OCI-LY1 (cell line): ENCODE data around the gene TNS1.

Source experiments
- H2AFZ ChIP-seq: fragments of 200-600 bp; sonication (generic), shearing (Covaris generic); 2 replicates; pipeline ENCODE4 v1.6.0; 2014; ENCODE audit warnings: antibody characterized with exemption, mild to moderate bottlenecking, low read length
- H3F3A ChIP-seq: fragments of 200-600 bp; sonication (generic), shearing (Covaris generic); 2 replicates; pipeline ENCODE4 v1.6.0; 2014; ENCODE audit warnings: mild to moderate bottlenecking, antibody characterized with exemption, low read length, moderate library complexity; ENCODE audit not compliant: insufficient read depth
- H3K27ac ChIP-seq: fragments of 200-600 bp; sonication (generic); 2 replicates; pipeline ENCODE4 v1.5.1; 2014; ENCODE audit warnings: low read length, mixed run types, mild to moderate bottlenecking, low read depth; ENCODE audit not compliant: poor library complexity, severe bottlenecking
- H3K27me3 ChIP-seq: fragments of 200-600 bp; sonication (generic); 2 replicates; pipeline ENCODE4 v1.6.0; 2014; ENCODE audit warnings: antibody characterized with exemption, mild to moderate bottlenecking, low read length, moderate library complexity; ENCODE audit not compliant: insufficient read depth
- H3K36me3 ChIP-seq: fragments of 200-600 bp; sonication (generic); 2 replicates; pipeline ENCODE4 v1.6.1; 2014; ENCODE audit warnings: mild to moderate bottlenecking, antibody characterized with exemption, low read length, moderate library complexity, mixed read lengths; ENCODE audit not compliant: insufficient read depth
- H3K4me1 ChIP-seq: fragments of 200-600 bp; sonication (generic); 2 replicates; pipeline ENCODE4 v1.5.1; 2014; ENCODE audit warnings: mild to moderate bottlenecking, low read length, moderate library complexity; ENCODE audit not compliant: insufficient read depth, severe bottlenecking
- H3K4me2 ChIP-seq: fragments of 200-600 bp; sonication (generic), shearing (Covaris generic); 2 replicates; pipeline ENCODE4 v1.6.1; 2014; ENCODE audit warnings: low read length
- H3K4me3 ChIP-seq: fragments of 200-600 bp; sonication (generic); 2 replicates; pipeline ENCODE4 v1.5.1; 2014; ENCODE audit warnings: low read length, low read depth, mild to moderate bottlenecking, mixed read lengths; ENCODE audit not compliant: poor library complexity, severe bottlenecking
- H3K79me2 ChIP-seq: fragments of 200-600 bp; shearing (Covaris generic); 2 replicates; pipeline ENCODE4 v1.6.1; 2016; ENCODE audit warnings: mixed run types, low read length, mixed read lengths; ENCODE audit not compliant: insufficient read depth
- H3K9ac ChIP-seq: fragments of 200-600 bp; sonication (generic), shearing (Covaris generic); 2 replicates; pipeline ENCODE4 v1.6.1; 2014; ENCODE audit warnings: mild to moderate bottlenecking, low read length, mixed read lengths
- H3K9me2 ChIP-seq: fragments of 200-600 bp; sonication (generic), shearing (Covaris generic); 2 replicates; pipeline ENCODE4 v1.6.1; 2014; ENCODE audit warnings: low read depth, mild to moderate bottlenecking, low read length, mixed read lengths
- H3K9me3 ChIP-seq: fragments of 200-600 bp; shearing (Covaris generic); 2 replicates; pipeline ENCODE4 v1.6.1; 2014; ENCODE audit warnings: low read length, mixed read lengths
- H4K20me1 ChIP-seq: fragments of 200-600 bp; sonication (generic), shearing (Covaris generic); 2 replicates; pipeline ENCODE4 v1.6.0; 2016; ENCODE audit warnings: mild to moderate bottlenecking, low read length; ENCODE audit not compliant: insufficient read depth
- CTCF ChIP-seq: fragments of 200-600 bp; sonication (generic), shearing (Covaris generic); IDR thresholded peaks from 2 replicates; pipeline ENCODE4 v1.5.1; 2017; ENCODE audit warnings: mild to moderate bottlenecking, antibody characterized with exemption, low read length, moderate library complexity, mixed read lengths
- EZH2 ChIP-seq: fragments of 200-600 bp; sonication (generic), shearing (Covaris generic); IDR thresholded peaks from 2 replicates; pipeline ENCODE4 v1.8.0; 2017; ENCODE audit warnings: borderline replicate concordance, mixed run types, mild to moderate bottlenecking, antibody characterized with exemption, low read length, moderate library complexity, mixed read lengths

TNS1 gene

DNA sequence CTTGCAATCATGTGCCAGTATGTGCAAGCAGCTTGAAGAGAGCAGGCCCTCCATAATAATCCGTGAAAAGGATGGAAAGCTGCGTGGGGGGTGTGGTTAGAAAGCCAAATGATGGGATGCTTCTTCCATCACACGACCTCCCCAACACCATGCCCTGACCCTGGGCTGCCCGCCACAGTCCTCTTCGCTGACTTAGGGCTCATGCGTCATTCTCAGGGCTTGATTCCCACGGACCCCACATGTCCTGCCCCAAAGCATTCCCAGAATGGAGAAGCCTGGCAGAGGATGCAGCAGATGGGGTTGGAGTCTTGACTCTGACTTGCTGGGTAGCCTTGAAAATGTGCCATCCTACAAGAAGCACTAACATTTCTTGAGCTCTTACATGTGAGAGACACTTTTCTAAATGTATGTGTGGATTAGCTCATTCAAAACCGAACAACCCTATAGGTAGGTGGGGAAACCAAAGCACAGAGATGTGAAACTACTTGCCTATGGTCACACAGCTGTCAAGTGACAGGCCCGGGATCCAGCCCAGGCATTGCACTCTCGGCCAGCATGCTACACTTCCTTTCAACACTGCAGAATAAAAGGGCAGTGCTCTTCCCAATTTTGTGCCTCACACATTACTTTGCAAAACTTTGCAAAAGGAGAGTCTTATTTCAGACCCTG is 3.7 kb downstream of the TNS1 start:
- no peak overlapping the region for H2AFZ ChIP-seq
- H4K20me1 ChIP-seq = no peaks in the 10 kb centered on the region
- no peaks in the 10 kb centered on the region for H3K4me1 ChIP-seq
- H3K9me2 ChIP-seq = no peaks in the 10 kb centered on the region
- no peak overlapping the region for H3K9ac ChIP-seq
- H3K36me3 ChIP-seq = no peaks in the 10 kb centered on the region
- no peak overlapping the region for H3K27ac ChIP-seq
- TF ChIP-seq CTCF = no peak
- TF ChIP-seq EZH2 = no peak
- no peaks in the 10 kb centered on the region for H3F3A ChIP-seq
- H3K4me3 ChIP-seq = no peak overlapping the region
- no peaks in the 10 kb centered on the region; the same call in 1 of the 2 replicates for H3K27me3 ChIP-seq
- H3K4me2 ChIP-seq = no peak overlapping the region
- H3K9me3 ChIP-seq = no peaks in the 10 kb centered on the region
- H3K79me2 ChIP-seq = no peaks in the 10 kb centered on the region

- no peak overlapping the region for H2AFZ ChIP-seq
- no peaks in the 10 kb centered on the region for H4K20me1 ChIP-seq
- H3K4me3 ChIP-seq = no peak overlapping the region
- H3K4me1 ChIP-seq = no peaks in the 10 kb centered on the region
- H3K27me3 ChIP-seq = no peaks in the 10 kb centered on the region; the same call in 1 of the 2 replicates
- TF ChIP-seq EZH2 (no peak), CTCF (no peak)
- no peak overlapping the region for H3K9ac ChIP-seq
- no peak overlapping the region for H3K4me2 ChIP-seq
- H3K9me3 ChIP-seq = no peaks in the 10 kb centered on the region
- H3K36me3 ChIP-seq = no peaks in the 10 kb centered on the region
- no peak overlapping the region for H3K27ac ChIP-seq
- no peaks in the 10 kb centered on the region for H3K9me2 ChIP-seq
- H3F3A ChIP-seq = no peaks in the 10 kb centered on the region
- no peaks in the 10 kb centered on the region for H3K79me2 ChIP-seq
These were observed 5.3 kb downstream of the TNS1 start for GRCh38 chr2:217997510-217997909.

DNA sequence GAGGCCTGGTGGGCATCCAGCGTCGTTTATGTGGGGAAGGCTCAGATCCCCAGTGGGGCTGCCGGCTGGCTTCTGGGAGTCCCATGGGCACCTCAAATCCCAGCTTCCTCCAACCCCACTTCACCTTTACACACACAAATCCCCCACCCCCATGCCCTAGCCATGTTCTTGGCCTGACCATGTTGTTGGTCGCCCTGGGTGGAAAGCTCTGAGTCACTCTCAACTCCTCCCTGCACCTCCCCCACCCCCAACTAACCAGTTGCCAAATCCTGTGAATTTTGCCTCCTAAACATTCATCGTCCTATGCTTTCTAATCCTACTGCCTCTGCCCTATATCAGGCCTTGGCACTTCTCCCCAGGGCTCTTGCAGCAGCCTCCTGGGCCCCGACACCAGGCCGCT is 6.4 kb downstream of the TNS1 start:
- H3K36me3 ChIP-seq = no peaks in the 10 kb centered on the region
- H3K9ac ChIP-seq = no peak overlapping the region
- H3K4me3 ChIP-seq = no peak overlapping the region

More for the DNA sequence above, 6.4 kb downstream of the TNS1 start:
- Histone ChIP-seq H3K79me2 (no peaks in the 10 kb centered on the region), H3K4me2 (no peak overlapping the region), H4K20me1 (no peaks in the 10 kb centered on the region), H3K9me2 (no peaks in the 10 kb centered on the region), H3K27me3 (no peaks in the 10 kb centered on the region; the same call in 1 of the 2 replicates), H3K27ac (no peak overlapping the region), H3F3A (no peaks in the 10 kb centered on the region), H3K9me3 (no peaks in the 10 kb centered on the region), H2AFZ (no peak overlapping the region), H3K4me1 (no peaks in the 10 kb centered on the region)
- TF ChIP-seq CTCF = no peak
- no peak for TF ChIP-seq EZH2
